ENCODE measurements around the gene STAU1.
"Not testable (repeated sequence)": the region's sequence is repeated elsewhere in the genome, so short reads cannot be mapped to it uniquely, and the experiment has no call there.

DNA sequence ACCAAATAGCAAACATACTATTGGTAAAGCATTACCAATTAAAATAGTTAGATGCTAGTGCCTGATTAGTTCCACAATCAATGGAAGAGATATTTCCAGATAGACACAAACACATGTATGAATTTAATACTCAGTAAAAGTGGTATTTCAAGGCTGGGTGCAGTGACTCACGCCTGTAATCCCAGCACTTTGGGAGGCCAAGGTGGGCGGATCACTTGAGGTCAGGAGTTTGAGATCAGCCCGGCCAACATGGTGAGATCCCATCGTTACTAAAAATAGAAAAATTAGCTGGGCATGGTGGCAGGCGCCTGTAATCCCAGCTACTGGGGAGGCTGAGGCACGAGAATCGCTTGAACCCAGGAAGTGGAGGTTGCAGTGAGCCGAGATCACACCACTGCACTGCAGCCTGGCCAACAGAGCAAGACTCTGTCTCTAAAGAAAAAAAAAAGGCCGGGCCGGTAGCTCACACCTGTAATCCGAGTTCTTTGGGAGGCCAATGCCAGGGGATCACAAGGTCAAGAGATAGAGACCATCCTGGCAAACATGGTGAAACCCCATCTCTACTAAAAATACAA lies 4.9 kb upstream of the STAU1 start:
- TF ChIP-seq EZH2phosphoT487 (IDR thresholded peaks at IDR 0.05; ENCODE audit: insufficient read depth, low read depth); EZH2 (IDR thresholded peaks at IDR 0.05; ENCODE audit: insufficient read depth, poor library complexity, severe bottlenecking): not testable (repeated sequence)

Data from GM23248 (cell line).